NCI-H1048 (cell line): Measurements from ENCODE around the gene RPS14.
A peak's percentile ranks its signal among the peaks of the same experiment; 100 is the strongest.
"Not testable (repeated sequence)": the region's sequence is repeated elsewhere in the genome, so short reads cannot be mapped to it uniquely, and the experiment has no call there.

Source experiments
- DNase-seq: peaks from one replicate; lab custom pipeline; 2025; lab: John Stamatoyannopoulos, UW

The RPS14 gene

DNA sequence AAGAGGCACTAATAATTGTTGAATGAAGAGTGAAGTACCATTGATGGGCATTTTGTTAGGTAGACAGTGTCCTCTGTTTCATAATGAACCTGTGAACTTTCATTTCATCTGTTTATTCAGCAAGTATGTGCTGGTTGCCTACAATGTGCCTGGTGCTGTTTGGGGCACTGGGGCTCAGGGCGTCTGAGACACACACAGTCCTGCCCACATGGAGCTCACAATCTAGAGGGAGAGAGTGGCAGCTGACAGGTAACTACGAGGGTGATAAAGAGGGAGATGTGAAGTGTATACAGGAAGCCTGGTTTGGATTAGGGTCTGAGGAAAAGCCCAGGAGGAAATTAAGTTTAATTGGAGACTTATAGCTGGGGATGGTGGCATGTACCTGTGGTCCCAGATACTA lies 29.9 kb upstream of the RPS14 start:
- no peak for DNase-seq

DNA sequence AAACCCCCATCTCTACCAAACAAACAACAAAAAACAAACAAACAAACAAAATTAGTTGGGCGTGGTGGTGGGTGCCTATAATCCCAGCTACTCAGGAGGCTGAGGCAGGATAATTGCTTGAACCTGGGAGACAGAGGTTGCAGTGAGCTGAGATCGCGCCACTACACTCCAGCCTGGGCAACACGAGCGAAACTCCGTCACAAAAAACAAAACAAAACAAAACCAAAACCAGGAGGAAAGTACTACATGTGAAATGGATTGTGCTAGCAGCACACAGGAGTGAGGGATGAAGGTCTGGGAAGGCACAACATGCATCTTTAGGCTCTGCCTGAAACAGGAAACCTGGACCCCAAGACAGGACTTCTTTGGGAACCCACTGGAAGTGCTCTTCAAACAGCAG lies 27.0 kb upstream of the RPS14 start:
- DNase-seq = not testable (repeated sequence)

DNA sequence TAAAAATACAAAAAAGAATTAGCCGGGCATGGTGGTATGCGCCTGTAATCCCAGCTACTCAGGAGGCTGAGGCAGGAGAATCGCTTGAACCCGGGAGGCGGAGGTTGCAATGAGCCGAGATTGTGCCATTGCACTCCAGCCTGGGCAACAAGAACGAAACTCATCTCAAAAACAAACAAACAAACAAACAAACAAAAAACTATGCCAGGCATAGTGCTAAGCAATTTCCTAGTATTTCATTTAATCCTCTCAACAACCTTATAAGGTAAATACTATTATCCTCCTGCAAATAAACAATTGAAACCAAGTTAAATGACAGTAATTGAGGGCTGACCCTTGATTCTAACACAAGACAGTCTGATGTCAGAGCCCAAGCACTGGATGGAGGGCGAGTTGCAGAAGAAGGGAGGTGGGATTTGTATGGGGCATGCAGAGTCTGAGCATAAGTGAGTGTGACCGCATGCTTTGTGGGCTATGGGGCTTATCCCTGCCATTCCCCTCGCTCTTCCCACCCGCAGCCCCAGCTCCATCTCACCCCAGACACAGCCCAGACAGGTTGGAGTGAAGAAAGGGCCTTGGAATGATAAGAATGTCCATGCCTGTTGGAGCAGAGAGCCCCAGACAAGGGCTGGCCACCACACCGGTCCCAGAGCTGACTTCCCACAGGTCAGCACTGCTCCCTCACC lies 24.3 kb upstream of the RPS14 start:
- DNase-seq = no peak

DNA sequence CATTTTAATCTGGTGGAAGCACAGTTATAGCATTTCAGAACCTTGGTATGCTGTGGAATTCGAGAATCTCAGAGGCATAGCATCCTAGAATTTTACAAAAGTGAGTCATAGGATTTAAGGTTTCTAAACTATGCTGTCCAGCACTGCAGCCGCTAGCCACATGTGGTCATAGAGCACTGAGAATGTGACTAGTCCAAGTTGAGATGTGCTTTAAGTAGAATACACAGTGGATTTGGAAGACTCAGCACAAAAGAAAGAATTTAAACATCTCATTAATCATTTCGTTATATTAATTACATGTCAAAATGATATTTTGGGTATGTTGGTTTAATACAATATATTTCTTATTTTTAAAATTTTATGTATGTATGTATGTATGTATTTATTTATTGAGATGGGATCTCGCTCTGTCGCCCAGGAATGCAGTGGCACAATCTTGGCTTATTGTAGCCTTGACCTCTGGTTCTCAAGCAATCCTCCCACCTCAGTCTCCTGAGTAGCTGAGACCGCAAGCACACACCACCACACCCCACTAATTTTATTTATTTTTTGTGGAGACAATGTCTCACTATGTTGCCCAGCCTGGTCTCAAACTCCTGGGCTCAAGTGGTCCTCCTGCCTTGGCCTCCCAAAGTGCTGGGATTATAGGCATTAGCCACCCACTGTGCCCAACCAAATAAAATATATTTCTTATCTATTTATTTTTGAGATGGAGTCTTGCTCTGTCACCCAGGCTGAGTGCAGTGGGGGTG lies 20.4 kb upstream of the RPS14 start:
- no peak for DNase-seq

DNA sequence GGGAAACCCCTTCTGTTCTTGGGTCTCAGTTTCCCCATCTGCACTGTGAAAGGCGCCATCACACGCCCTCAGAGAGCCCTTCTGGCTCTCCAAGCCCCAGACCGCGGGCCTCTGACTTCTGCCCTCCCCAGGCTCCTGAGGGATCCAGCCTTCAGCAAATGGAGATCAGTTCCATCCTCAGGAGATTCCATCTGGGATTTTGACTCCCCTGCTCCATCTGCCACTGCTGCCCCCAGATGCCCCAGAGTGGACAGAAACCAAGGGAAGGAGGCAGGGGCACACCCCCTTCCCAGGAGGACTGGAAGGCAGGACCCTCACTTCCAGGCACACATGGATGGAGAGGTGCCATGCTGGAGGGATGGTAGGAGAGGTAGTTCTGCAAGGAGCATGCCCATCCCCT lies 18.7 kb upstream of the RPS14 start:
- DNase-seq = no peak

DNA sequence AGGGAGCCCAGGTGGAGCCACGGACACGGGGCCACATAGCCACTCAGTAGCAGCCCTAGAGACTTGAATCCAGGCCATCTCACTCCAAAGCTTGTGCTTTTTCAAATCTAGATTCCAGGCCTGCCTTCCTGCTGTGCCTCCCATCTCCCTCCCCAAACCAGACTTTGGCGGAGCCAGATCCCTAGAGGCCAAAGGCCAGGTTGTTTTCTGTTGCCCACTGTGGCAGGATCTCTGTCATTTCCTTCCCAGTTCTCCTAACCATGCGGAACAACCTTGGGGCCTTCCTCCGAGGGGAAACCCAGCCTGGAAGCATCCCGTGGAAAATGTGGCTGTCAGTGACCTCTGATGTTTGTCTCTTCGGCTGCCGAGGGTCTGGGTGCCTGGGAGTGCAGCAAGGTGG lies 16.4 kb upstream of the RPS14 start:
- no peak for DNase-seq

DNA sequence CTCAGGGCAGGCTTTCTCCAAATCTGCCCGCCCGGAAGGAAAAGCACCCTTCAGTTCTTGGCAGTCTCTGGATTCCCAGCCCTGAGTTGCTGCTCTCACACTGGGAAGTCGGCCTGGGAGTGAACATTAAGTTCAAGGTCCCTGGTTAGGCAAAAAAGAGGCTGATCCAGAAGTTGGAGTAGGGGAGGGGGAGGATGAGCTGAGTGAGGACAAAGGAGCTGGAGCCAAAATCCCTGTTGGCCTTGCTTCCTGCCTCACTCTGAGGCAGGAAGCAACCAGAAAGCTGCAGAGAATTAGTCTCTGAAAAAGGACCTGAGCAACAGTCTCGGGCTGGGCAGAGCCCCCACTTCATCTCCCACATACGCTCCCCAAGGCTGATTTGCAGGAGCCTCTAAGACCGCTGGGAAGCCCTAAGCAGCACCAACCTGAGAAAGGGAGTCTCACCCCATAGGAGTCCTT lies 15.0 kb upstream of the RPS14 start:
- DNase-seq = no peak

DNA sequence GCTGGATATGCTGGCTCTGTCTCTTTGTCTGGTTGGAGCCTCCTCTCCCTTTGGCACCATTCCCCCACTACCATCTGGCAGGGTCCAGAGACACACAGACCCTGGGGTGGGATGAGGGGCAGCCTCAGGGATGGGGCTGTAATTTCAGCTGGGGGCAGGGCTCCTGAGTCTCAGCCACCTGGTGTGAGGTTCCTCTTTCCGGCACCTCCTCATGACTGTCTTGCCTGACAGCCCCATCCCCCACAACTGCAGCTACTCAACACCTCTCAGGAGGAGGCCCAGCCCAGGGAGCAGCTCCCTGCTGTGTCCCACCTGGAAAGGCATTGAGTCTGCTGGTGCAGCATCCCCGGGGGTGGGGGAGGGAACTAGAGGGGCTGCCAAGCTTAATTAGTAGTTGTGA lies 11.7 kb upstream of the RPS14 start:
- no peak for DNase-seq

DNA sequence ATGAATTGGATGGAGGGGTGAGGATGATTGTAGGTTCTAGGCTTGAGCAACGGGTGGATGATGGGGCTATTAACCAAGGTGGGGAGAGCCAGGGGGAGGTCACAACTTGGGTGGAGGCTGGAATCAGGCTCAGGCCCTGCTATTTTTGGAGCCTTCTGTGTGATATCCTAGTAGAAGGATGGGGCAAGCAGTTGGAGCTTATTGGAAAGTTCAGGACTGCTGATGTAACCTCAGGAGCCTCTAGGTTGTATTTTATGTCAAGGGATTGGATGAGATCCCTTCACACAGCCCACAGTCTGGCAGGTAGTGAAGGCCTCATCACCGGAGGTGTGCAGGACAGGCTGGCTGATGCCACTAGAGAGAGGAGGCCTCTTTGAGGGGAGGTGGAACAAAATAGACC lies 11.2 kb upstream of the RPS14 start:
- DNase-seq = no peak

DNA sequence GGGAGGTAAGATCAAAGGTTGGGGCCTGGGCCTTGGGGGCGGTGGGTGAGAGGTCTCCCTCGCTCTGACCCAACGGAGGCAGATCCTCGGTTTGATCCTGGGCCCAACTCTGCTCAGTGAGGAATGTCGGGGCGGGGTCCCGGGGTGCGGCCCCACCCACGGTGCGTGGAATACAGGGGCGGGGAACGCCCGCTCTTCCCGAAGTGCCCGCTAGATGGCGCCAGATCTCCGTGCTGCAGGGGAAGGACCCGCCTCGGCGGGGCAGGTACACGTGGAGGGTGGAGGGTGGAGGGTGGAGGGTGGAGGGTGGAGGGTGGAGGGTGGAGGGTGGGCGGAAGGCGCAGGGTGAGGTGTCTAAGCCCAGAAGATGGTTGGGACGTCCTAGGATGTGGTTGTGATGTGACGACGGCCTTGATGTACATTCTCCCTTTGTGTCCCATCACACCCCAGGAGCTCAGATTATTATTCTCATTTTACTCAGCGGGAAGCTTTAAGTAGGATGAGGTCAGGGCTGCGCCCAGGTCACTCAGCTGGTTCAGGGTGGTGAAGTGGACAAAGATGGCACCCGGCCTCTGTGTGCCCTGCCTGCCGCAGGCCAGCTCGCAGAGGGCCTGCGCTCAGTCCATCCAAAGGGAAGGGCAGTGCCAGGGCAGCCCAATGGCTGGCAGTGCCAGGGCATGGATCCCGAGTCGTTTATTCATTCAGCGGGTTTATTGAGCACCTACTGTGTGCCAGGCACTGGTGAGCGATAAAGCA lies 9.4 kb upstream of the RPS14 start:
- DNase-seq = peak; percentile 66

DNA sequence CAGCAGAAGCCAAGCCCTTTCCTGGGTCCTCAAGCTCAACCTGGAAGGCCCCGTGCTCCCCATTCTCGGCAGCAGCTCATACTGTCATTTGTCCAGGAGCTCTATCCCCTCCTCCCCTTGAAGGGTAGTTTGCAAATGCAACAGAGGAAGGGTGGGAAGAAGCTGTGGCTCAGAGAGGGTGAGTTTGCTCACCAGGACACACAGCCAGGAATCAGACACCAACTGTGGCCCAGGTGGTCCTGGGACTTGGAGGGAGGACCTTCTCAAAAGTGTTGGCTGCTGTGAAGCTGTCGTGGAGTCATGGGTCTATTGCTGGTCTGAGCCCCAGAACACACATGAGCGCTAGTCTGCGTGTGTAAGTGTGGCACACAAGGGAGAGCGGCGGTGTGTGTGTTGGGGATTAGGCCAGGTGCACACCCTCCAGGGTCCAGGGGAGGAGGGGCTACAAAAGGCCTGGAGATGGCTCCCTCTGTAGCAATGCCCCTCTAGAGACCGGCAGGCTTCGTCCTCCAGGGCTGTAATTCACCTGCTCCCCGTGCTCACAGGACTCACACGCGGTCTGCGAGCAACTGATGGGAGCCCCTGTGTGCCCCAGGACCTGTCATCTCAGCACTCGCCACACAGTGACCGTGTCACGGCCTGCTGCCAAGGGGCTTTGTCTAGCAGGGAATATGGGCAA lies 8.2 kb upstream of the RPS14 start:
- no peak for DNase-seq

DNA sequence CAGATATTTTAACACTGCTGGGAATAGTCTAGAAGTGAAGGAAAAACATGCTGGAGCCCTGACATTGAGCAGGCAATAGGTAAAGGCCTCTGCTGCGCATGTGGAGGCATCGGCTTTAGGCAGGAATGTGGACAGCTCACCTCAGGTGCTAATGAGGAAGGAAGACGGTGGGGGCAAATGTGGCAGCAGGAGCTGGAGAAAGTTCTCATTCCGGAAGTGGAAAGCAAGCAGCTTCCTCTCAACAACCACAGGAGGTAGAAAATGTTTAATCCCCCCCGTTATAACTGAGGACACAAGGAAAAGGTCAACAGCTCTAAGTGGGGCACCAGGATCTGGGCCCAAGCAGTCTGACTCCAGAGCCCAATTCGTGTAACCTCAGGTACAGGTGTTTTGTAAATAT lies 7.6 kb upstream of the RPS14 start:
- DNase-seq = no peak

DNA sequence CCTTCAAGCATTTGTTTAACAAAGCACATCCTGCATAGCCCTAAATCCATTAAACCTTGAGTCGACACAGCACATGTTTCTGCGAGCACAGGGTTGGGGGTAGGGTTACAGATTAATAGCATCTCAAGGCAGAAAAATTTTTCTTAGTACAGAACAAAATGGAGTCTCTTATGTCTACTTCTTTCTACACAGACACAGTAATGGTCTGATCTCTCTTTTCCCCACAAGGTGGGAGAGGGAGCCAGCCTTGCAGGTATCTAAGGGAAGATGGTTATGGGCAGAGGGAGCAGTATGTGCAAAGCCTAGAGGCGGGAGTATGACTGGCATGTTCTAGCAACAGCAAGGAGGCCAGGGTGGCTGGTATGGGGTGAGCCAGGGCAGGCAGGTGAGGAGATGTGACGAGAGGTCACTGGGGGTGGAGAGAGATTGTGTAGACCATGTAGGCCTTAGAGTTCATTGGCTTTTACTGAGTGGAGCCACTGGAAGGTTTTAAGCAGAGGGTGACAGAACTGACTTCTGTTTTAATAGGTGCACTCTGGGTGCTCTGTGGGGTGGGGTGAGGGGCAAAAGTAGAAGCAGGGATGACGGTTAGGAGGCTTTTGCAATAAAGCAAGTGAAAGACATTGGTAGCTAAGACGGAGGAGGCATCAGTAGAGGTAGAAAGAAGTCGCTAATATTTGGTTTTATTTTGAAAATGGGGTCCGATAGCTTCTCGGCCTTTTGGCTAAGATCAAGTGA lies 5.1 kb upstream of the RPS14 start:
- no peak for DNase-seq

DNA sequence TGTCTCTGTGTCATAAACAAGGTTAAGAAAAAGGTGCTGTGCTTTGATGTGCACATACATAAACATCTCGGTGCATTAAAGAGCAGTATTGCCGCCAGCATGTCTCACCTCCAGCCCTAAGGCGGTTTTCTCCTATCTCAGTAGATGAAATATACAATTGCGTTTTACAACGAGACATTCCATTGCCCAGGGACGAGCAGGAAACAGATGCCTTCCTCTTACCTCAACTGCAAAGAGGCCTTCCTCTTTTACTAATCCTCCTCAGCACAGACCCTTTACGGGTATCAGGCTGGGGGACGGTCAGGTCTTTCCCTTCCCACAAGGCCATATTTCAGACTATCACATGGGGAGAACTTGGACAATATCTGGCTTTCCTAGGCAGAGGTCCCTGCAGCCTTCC lies 4.5 kb upstream of the RPS14 start:
- not testable (repeated sequence) for DNase-seq

DNA sequence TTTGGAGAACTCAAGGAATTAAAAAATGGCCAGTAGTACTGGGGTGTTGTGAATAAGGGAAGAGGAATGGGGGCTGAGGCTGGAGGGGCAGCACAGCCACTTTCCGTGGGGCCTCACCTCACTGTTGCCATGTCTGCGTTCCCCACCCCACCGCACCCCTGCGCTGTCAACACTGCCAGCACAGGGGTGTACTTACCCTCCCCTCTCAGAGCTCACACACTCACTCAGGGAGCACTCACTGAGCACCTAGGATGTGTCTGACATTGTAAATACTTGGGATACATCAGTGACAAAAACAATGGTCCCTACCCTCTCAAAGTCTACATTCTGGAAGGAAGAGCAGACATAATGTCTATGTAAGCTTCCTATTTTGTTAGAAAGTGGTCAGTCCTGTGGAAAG lies 3.4 kb upstream of the RPS14 start:
- no peak for DNase-seq

DNA sequence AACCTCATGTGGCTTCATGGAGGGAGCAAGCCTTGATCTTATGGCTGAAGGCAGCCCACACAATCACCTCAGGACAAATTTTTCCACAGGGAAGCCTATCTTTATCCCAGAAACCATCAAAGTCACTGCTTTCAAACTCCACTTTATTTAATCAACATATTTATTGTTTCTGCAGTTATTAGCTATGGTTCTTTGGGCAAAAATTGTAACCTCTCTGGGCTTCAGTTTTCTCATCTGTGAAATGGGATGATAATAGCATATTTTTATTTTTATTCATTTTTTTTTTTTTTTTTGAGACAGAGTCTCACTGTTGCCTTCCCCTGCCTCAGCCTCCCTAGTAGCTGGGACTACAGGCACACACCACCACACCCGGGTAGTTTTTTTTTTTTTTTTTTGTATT lies 2.1 kb upstream of the RPS14 start:
- no peak for DNase-seq

DNA sequence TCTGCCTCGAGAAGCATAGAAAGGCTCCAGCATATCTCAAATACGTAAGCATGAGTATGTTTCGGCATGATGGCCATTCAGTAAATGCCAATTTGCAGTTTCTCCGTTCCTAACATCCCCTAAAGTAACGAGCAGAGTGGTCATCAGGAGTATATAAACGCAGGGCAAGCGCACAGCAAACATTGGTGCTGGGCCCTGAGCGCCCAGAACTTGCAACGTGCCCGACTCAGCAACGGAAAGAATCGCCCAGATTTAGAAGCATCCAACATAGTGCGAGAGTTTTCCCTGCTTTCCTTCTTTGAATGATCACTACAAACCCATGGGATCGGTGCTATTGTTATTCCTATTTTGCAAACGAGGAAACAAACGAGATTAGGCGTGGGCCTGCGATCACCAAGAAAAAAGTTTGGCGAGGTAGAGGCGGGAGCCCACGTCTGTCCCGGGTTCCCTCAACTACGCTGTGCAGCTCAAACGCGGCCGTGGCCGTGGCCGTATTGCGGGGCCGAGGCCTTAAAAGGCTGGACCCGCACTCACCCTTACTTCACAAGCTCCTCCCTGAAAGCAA lies 505 bp downstream of the RPS14 start:
- DNase-seq = no peak

DNA sequence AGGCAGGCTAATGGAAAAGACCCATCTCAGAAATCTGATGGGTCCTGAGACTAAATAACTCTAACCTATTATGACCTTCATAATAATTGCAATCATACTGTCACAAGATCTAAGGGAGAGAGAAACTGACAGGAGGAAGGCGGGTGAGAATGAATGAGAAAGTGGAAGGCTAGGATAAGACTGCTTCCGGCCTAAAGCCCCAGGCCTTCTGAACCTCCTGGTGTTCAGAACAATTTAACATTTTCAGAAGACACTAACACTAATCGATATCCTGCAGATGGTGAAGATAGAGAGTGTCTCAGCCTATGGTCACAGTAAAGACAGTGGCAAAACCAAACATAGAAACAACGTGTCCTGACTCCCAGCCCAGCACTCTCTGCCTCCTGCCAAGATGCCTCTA lies 1.2 kb downstream of the RPS14 start:
- DNase-seq = no peak

DNA sequence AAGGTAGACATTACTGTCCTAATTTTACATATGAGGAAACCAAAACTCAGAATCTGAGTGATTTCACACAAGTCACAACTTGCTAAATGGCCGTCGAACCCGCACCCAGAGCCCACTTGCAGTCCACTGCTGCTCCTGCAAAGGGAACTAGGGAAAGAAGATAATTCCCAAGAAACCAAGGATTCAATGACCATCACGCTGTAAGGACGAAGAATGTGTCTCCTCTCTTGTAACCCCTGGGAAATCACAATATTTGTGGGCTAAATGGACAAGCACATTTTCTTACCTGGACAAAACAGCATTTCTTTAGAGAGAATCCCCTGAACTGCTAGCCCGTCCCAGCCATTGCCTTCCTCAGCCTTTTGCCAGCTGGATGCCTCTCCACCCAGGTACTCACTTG lies 2.4 kb downstream of the RPS14 start:
- DNase-seq = no peak

DNA sequence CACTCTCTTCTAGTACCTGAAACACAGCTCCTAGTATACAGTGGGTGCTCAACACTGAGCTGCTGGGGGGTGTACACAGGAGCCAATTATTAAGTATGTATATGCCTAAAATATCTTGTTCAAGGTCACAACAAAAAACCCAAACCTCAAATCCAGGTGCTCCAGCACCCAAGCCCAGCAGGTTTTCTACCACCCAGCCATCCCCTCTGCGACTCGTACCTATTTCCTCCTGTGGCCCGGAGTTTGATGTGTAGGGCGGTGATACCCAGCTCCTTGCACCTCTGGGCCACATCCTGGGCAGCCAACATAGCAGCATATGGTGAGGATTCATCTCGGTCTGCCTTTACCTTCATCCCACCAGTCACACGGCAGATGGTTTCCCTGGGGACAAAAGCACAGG lies 3.0 kb downstream of the RPS14 start:
- DNase-seq = no peak

DNA sequence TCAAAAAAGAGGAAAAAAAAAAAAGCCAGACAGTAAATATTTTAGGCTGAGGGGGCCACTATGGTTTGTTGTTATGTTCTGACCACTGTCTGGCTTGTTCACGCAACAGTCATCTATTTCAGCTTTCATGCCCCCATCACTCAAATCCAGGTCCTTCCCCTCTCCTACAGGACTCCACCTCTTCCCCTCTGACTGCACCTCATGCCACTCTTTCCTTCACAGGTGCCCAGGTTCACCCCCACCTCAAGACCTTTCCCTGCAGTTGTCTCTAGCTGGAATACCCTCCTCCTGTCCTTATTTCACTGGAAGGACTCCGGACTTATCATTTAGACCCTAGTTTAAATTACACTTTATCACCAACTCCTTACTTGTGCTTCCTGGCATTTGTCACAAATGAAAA lies 3.5 kb downstream of the RPS14 start:
- no peak for DNase-seq

DNA sequence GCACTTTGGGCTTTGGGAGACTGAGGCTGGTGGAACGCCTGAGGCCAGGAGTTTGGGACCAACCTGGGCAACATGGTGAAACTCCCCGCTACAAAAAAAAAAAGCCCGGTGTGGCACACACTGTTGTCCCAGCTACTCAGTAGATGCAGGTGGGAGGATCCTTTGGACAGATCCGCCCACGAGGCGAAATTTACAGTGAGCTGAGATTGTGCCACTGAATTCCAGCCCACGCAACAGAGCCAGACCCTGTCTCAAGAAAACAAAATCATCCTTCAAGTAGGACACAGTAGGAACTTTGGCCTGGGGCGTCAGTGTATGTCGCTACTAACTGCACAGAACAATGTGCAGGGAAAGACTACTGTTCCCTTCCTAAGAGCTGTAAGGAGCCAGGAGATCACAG lies 4.8 kb downstream of the RPS14 start:
- no peak for DNase-seq
